ENCODE results near the gene PAX3. TPM values are rescaled to one million over a fixed set of nuclear protein-coding genes. Genes with fewer than 3 reads are reported as not detected.

The PAX3 gene
- total RNA-seq, 1 donor from 2014 or later, result not detected

- Histone ChIP-seq H3K4me1 (peaks cover 23% of the 10 kb centered on the region), H3K27ac (no peak overlapping the region), H3K9me3 (no peaks in the 10 kb centered on the region), H3K36me3 (no peaks in the 10 kb centered on the region), H3K4me3 (peak overlapping the region; percentile 48 to 50), H3K27me3 (peaks cover 2% of the 10 kb centered on the region)
- intact Hi-C loops (cut with DNase I), result loop anchor here (10.0 kb wide), 2 partner anchors 245 to 295 kb away; no protein-coding TSS in a partner anchor
- DNase-seq (ENCODE audit: extremely low spot score in 2 of 2), result no peak
- TF ChIP-seq POLR2AphosphoS5 (IDR thresholded peaks at IDR 0.05; ENCODE audit: insufficient read depth in 1 of 2, low read depth in 1 of 2), result no peak
- no peak for TF ChIP-seq POLR2A (IDR thresholded peaks at IDR 0.05)
- no peak for TF ChIP-seq CTCF (IDR thresholded peaks at IDR 0.05)
Observed at GRCh38 chr2:222319586-222320435, 21.0 kb upstream of the PAX3 start.

- no peaks in the 10 kb centered on the region for H3K36me3 ChIP-seq
- DNase-seq (ENCODE audit: extremely low spot score in 2 of 2), result no peak
- H3K4me1 ChIP-seq, result peaks cover 23% of the 10 kb centered on the region
- H3K9me3 ChIP-seq, result no peaks in the 10 kb centered on the region
- peak overlapping the region; percentile 31 to 50 for H3K4me3 ChIP-seq
- TF ChIP-seq POLR2A (IDR thresholded peaks at IDR 0.05) (no peak), CTCF (IDR thresholded peaks at IDR 0.05) (no peak), POLR2AphosphoS5 (IDR thresholded peaks at IDR 0.05; ENCODE audit: insufficient read depth in 1 of 2, low read depth in 1 of 2) (no peak)
- intact Hi-C loops (cut with DNase I), result loop anchor here (10.0 kb wide), 2 partner anchors 246 to 296 kb away; no protein-coding TSS in a partner anchor
- H3K27me3 ChIP-seq, result peaks cover 4% of the 10 kb centered on the region
- H3K27ac ChIP-seq, result no peak overlapping the region
Observed at GRCh38 chr2:222318712-222319585, 20.2 kb upstream of the PAX3 start.

- Histone ChIP-seq H3K4me3 (peak overlapping the region; percentile 31 to 50), H3K9me3 (no peaks in the 10 kb centered on the region), H3K36me3 (no peaks in the 10 kb centered on the region), H3K27ac (no peak overlapping the region), H3K4me1 (peaks cover 23% of the 10 kb centered on the region), H3K27me3 (peaks cover 4% of the 10 kb centered on the region)
- DNase-seq (ENCODE audit: extremely low spot score in 2 of 2), result no peak
- intact Hi-C loops (cut with DNase I), result loop anchor here (10.0 kb wide), 2 partner anchors 247 to 297 kb away; no protein-coding TSS in a partner anchor
- peak in 2 of 3 experiments; percentile 15 to 31 for TF ChIP-seq CTCF (IDR thresholded peaks at IDR 0.05)
- TF ChIP-seq POLR2A (IDR thresholded peaks at IDR 0.05), result no peak
Observed at GRCh38 chr2:222318026-222318711, 19.4 kb upstream of the PAX3 start.

DNA sequence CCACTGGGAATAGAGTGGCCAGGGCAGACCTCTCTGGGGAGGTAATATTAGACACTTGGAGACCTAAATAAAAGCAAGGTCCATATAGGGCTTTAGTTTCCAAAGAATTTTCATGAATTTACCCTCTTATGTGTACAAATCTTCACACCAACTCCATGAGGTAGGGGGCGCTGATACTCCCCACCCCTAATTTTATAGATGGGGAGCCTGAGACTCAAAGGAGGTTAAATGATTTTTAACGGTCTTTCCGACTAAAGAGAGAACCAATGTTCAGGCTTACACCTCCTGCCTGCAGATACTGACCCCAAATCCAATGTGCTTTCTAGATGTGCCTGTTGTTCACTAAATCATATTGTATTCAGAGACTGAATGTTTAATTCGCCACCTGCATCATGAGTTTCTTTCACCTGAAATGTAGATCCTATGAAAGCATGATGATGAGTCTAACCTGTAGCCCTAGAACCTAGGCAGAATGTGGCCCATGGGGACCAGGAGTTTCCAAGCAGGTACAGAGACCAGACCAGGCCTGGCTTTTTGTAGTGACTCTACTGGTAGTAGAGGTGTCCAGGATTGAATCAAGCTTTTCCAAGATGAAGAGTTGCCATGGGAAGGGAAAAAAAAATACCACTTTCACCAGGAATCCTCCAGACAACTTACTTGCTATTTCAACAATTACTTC lies 16.8 kb upstream of the PAX3 start:
- no peak overlapping the region for H3K4me3 ChIP-seq
- intact Hi-C loops (cut with DNase I), result loop anchor here (10.0 kb wide), 2 partner anchors 249 to 299 kb away; no protein-coding TSS in a partner anchor
- H3K27me3 ChIP-seq, result peaks cover 19% of the 10 kb centered on the region
- TF ChIP-seq POLR2A (IDR thresholded peaks at IDR 0.05) (no peak), POLR2AphosphoS5 (IDR thresholded peaks at IDR 0.05; ENCODE audit: insufficient read depth in 1 of 2, low read depth in 1 of 2) (no peak), CTCF (IDR thresholded peaks at IDR 0.05) (no peak)
- DNase-seq (ENCODE audit: extremely low spot score in 2 of 2), result no peak
- peaks cover 29% of the 10 kb centered on the region for H3K4me1 ChIP-seq
- H3K36me3 ChIP-seq, result no peaks in the 10 kb centered on the region
- no peak overlapping the region for H3K27ac ChIP-seq
- H3K9me3 ChIP-seq, result no peaks in the 10 kb centered on the region

All from vagina (tissue), 2 donors.